ENCODE measurements around the gene PTPRT. TPM values are rescaled to one million over a fixed set of nuclear protein-coding genes. Genes with fewer than 3 reads are reported as not detected.

Gene PTPRT
- total RNA-seq, 3 donors from 2014 or later = 0.32 to 6.3 (median 4.9) TPM

DNA sequence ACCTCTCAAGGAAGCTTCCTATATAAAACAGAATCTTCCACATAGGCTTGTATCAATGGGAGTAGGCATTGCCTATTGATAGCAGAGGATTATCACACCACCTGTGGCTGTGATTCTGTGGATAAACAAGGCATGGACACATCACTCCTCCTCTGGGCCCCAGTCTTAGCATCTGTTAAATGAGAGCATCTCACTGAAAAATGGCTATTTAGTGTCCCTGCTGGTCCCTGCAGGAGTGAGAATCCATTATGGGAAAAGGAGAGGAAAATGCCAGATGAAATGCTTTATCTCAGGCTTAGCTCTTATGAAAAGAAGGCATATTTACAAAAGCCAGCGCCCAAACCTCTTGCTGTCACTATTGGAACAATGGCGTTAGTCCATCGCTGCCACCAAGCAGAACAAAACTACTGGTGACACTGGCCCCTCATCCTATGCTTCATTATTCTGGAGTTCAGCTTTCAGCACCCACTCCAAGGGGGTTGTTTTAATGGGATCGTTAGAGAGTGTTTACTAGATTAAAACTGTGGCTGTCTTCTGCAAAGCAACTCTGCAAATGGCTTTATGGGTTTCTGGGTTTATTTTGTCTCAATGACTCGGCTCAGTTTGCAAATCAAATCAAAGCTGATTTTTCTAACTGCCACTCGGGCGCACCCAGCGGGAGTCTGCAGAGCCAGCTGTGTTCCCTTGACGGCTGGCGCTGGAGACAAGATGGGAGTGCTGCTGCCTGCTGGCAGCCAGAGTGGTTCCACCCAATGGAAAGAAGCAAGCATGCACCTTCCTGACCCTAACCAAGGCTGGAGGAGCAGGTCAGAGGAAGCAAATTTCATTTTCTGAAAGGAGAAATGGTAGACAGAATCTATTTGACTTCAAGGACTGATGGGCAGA, 912.7 kb downstream of the PTPRT start:
- Histone ChIP-seq H3K4me3 (no peak overlapping the region), H3K36me3 (no peaks in the 10 kb centered on the region), H3K27ac (no peak overlapping the region), H3K27me3 (no peaks in the 10 kb centered on the region), H3K4me1 (no peaks in the 10 kb centered on the region), H3K9me3 (no peaks in the 10 kb centered on the region)
- no peak for DNase-seq (ENCODE audit: low spot score in 2 of 2)
- TF ChIP-seq POLR2A (IDR thresholded peaks at IDR 0.05) = no peak
- no peak for TF ChIP-seq POLR2AphosphoS5 (IDR thresholded peaks at IDR 0.05)
- TF ChIP-seq, protein P1, sequence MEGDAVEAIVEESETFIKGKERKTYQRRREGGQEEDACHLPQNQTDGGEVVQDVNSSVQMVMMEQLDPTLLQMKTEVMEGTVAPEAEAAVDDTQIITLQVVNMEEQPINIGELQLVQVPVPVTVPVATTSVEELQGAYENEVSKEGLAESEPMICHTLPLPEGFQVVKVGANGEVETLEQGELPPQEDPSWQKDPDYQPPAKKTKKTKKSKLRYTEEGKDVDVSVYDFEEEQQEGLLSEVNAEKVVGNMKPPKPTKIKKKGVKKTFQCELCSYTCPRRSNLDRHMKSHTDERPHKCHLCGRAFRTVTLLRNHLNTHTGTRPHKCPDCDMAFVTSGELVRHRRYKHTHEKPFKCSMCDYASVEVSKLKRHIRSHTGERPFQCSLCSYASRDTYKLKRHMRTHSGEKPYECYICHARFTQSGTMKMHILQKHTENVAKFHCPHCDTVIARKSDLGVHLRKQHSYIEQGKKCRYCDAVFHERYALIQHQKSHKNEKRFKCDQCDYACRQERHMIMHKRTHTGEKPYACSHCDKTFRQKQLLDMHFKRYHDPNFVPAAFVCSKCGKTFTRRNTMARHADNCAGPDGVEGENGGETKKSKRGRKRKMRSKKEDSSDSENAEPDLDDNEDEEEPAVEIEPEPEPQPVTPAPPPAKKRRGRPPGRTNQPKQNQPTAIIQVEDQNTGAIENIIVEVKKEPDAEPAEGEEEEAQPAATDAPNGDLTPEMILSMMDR (IDR thresholded peaks at IDR 0.05) = no peak
- intact Hi-C loops (cut with DNase I; ENCODE audit: low total_unique reads) = loop anchor here (10.0 kb wide), 1 partner anchor 458 kb away; no protein-coding TSS in a partner anchor

DNA sequence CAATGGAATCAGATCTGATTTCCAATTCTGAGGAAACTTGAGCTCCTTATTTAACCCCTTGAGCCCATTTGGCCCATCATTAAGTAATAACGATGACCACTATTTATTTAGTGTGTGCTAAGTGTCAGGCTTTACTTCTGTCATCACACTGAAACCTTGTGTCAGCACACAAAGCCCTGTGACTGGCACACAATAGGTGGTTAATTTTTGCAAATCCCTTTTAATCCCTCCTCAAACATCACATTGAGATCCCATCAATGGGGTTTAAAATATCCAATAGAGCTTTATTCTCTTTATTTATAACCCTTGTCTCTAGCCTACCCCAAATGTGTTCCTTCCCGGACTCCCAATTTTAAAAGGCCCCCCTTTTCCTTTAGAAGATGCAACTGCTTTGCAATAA, 914.7 kb downstream of the PTPRT start:
- intact Hi-C loops (cut with DNase I; ENCODE audit: low total_unique reads) = loop anchor here (10.0 kb wide), 1 partner anchor 460 kb away; no protein-coding TSS in a partner anchor
- Histone ChIP-seq H3K27me3 (no peaks in the 10 kb centered on the region), H3K36me3 (no peaks in the 10 kb centered on the region), H3K4me3 (no peak overlapping the region), H3K9me3 (no peaks in the 10 kb centered on the region), H3K4me1 (no peaks in the 10 kb centered on the region), H3K27ac (no peak overlapping the region)
- TF ChIP-seq, protein P1 (IDR thresholded peaks at IDR 0.05) = no peak
- TF ChIP-seq POLR2A (IDR thresholded peaks at IDR 0.05) = no peak
- DNase-seq (ENCODE audit: low spot score in 2 of 2) = no peak

DNA sequence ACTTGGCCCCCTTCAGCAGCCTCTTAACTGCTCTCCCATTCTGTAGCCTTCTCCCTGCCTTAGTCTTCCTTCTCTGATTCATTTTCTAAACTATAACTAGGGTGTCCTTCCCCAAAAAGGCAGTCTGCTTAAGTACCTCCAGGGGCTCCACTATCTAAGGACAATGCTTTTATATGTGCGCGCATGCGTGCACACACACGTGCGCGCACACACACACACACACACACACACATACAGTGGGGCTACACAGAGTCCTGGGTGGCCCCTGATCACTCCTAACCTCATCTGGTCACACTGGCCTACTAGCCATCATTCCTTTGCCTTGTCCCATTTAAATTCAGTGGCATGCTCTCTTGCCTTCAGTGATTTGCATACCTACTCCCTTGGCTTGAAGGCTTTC, 917.2 kb downstream of the PTPRT start:
- no peaks in the 10 kb centered on the region for H3K9me3 ChIP-seq
- no peaks in the 10 kb centered on the region for H3K27me3 ChIP-seq
- no peak overlapping the region for H3K27ac ChIP-seq
- H3K4me3 ChIP-seq = no peak overlapping the region
- DNase-seq (ENCODE audit: low spot score in 2 of 2) = no peak
- TF ChIP-seq POLR2AphosphoS5 (IDR thresholded peaks at IDR 0.05) (no peak), POLR2A (IDR thresholded peaks at IDR 0.05) (no peak)
- TF ChIP-seq, protein P1 (IDR thresholded peaks at IDR 0.05) = no peak
- no peaks in the 10 kb centered on the region for H3K4me1 ChIP-seq
- intact Hi-C loops (cut with DNase I; ENCODE audit: low total_unique reads) = loop anchor here (10.0 kb wide), 1 partner anchor 462 kb away; no protein-coding TSS in a partner anchor
- no peaks in the 10 kb centered on the region for H3K36me3 ChIP-seq

DNA sequence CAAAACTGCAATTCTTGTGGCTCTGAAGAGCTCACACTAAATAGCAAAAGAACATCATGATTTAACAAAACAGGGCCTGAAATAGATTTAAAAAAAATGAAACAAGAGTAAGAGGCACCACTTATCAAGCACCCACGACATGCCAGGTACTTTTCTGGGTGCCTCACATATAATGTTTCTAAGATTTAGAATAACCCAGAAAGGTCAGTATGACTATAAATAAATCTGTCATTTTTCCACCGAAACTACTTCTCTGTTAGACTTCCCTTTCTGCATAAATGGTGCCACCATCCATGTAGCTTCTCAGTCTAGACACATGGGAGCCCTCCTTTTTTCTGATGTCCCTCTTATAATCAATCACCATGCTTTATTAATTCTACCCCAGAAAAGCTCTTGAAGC, 919.2 kb downstream of the PTPRT start:
- intact Hi-C loops (cut with DNase I; ENCODE audit: low total_unique reads) = loop anchor here (10.0 kb wide), 1 partner anchor 464 kb away; no protein-coding TSS in a partner anchor
- H3K27me3 ChIP-seq = no peaks in the 10 kb centered on the region
- H3K9me3 ChIP-seq = no peaks in the 10 kb centered on the region
- no peak for DNase-seq (ENCODE audit: low spot score in 2 of 2)
- no peaks in the 10 kb centered on the region for H3K4me1 ChIP-seq
- no peak for TF ChIP-seq POLR2AphosphoS5 (IDR thresholded peaks at IDR 0.05)
- TF ChIP-seq, protein P1 (IDR thresholded peaks at IDR 0.05) = no peak
- TF ChIP-seq POLR2A (IDR thresholded peaks at IDR 0.05) = no peak
- no peaks in the 10 kb centered on the region for H3K36me3 ChIP-seq
- no peak overlapping the region for H3K4me3 ChIP-seq
- H3K27ac ChIP-seq = no peak overlapping the region

DNA sequence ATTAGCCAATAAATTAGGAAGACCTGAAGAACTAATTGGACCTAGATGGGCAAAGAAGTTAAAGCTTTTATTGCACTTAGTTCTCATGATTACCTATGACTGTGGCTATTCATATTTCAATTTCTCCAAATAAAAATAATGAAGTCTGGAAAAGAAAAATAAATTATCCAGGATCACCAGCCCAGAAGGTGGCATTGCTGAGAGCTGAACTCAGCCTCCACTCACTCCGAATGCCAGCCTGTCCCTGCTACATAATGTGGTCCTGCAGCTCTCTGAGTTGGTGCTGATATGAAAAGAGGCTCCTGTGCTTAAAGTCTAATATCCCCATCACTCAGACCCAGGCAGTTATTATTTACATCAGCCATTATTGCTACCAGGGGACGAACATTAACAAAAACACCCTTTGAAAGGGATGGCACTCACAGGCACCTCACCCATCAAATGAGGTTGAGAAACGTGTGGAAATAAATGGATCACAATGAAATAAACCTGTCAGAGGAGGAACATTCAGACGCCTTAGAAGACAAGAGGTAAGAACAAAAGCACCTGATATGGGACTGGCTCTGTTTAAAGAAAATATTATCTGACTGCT, 921.8 kb downstream of the PTPRT start:
- Histone ChIP-seq H3K4me1 (no peaks in the 10 kb centered on the region), H3K36me3 (no peaks in the 10 kb centered on the region), H3K4me3 (no peak overlapping the region), H3K27me3 (no peaks in the 10 kb centered on the region), H3K27ac (no peak overlapping the region), H3K9me3 (no peaks in the 10 kb centered on the region)
- DNase-seq (ENCODE audit: low spot score in 2 of 2) = no peak
- TF ChIP-seq POLR2A (IDR thresholded peaks at IDR 0.05) = no peak
- TF ChIP-seq, protein P1 (IDR thresholded peaks at IDR 0.05) = no peak
- no peak for TF ChIP-seq POLR2AphosphoS5 (IDR thresholded peaks at IDR 0.05)
- intact Hi-C loops (cut with DNase I; ENCODE audit: low total_unique reads) = no loop called here

All from breast epithelium (tissue), 4 donors.